Duodenal mucosa (tissue), 2 donors: Measurements from ENCODE around the gene VAMP3.
A peak's percentile ranks its signal among the peaks of the same experiment; 100 is the strongest.

Source experiments
- H3K27ac ChIP-seq: one replicate; pipeline ENCODE4 v1.7.0; 2013; ENCODE audit warnings: low read depth, low read length
- H3K27me3 ChIP-seq, 2 donors: one replicate each; pipeline ENCODE4 v1.7.0; 2013; ENCODE audit warnings: low read length in 2 of 2, control low read depth in 1 of 2; ENCODE audit not compliant: insufficient read depth in 2 of 2, control insufficient read depth in 1 of 2
- H3K36me3 ChIP-seq, 2 donors: one replicate each; pipeline ENCODE4 v1.7.0; 2013; ENCODE audit warnings: low read length in 2 of 2, control low read depth in 1 of 2; ENCODE audit not compliant: insufficient read depth in 2 of 2, control insufficient read depth in 1 of 2
- H3K4me1 ChIP-seq, 2 donors: one replicate each; pipeline ENCODE4 v1.7.0; 2013; ENCODE audit warnings: low read length in 2 of 2, control low read depth in 1 of 2; ENCODE audit not compliant: insufficient read depth in 2 of 2, control insufficient read depth in 1 of 2
- H3K4me3 ChIP-seq, 2 donors: one replicate each; pipeline ENCODE4 v1.7.0; 2013; ENCODE audit warnings: low read length in 2 of 2, low read depth in 1 of 2
- H3K9ac ChIP-seq, 2 donors: one replicate each; pipeline ENCODE4 v1.7.0; 2013; ENCODE audit warnings: low read length in 2 of 2, low read depth in 1 of 2
- H3K9me3 ChIP-seq, 2 donors: one replicate each; pipeline ENCODE4 v1.7.0; 2013; ENCODE audit warnings: low read length in 2 of 2, control low read depth in 1 of 2; ENCODE audit not compliant: control insufficient read depth in 1 of 2

VAMP3 gene

GRCh38 chr1:7744882-7745281 lies 26.2 kb upstream of the VAMP3 start:
- no peaks in the 10 kb centered on the region for H3K27me3 ChIP-seq
- H3K36me3 ChIP-seq: peaks cover 0 to 4% of the 10 kb centered on the region in 2 donors
- no peak overlapping the region for H3K4me3 ChIP-seq
- H3K9me3 ChIP-seq: no peaks in the 10 kb centered on the region
- no peaks in the 10 kb centered on the region for H3K4me1 ChIP-seq
- H3K9ac ChIP-seq: no peak overlapping the region
- H3K27ac ChIP-seq: no peak overlapping the region

- Histone ChIP-seq H3K9ac (no peak overlapping the region), H3K27me3 (no peaks in the 10 kb centered on the region), H3K4me1 (no peaks in the 10 kb centered on the region), H3K36me3 (peaks cover 0 to 4% of the 10 kb centered on the region in 2 donors), H3K4me3 (no peak overlapping the region), H3K27ac (no peak overlapping the region), H3K9me3 (no peaks in the 10 kb centered on the region)
These were observed 25.3 kb upstream of the VAMP3 start for GRCh38 chr1:7745783-7746182.

- peaks cover 0 to 2% of the 10 kb centered on the region in 2 donors for H3K4me1 ChIP-seq
- H3K9me3 ChIP-seq: no peaks in the 10 kb centered on the region
- H3K27me3 ChIP-seq: no peaks in the 10 kb centered on the region
- H3K9ac ChIP-seq: no peak overlapping the region
- H3K27ac ChIP-seq: no peak overlapping the region
- H3K36me3 ChIP-seq: peaks cover 0 to 4% of the 10 kb centered on the region in 2 donors
- no peak overlapping the region for H3K4me3 ChIP-seq
These were observed 23.5 kb upstream of the VAMP3 start for GRCh38 chr1:7747605-7748004.

- Histone ChIP-seq H3K36me3 (peaks cover 0 to 4% of the 10 kb centered on the region in 2 donors), H3K4me3 (no peak overlapping the region), H3K27ac (no peak overlapping the region), H3K4me1 (peaks cover 0 to 3% of the 10 kb centered on the region in 2 donors), H3K9ac (no peak overlapping the region), H3K9me3 (no peaks in the 10 kb centered on the region), H3K27me3 (no peaks in the 10 kb centered on the region)
These were observed 22.0 kb upstream of the VAMP3 start for GRCh38 chr1:7749126-7749525.

GRCh38 chr1:7751174-7751573 lies 19.9 kb upstream of the VAMP3 start:
- Histone ChIP-seq H3K9ac (no peak overlapping the region), H3K36me3 (no peaks in the 10 kb centered on the region), H3K27me3 (no peaks in the 10 kb centered on the region), H3K4me1 (peaks cover 0 to 3% of the 10 kb centered on the region in 2 donors), H3K4me3 (no peak overlapping the region), H3K9me3 (no peaks in the 10 kb centered on the region), H3K27ac (no peak overlapping the region)

GRCh38 chr1:7752512-7753417 lies 18.3 kb upstream of the VAMP3 start:
- Histone ChIP-seq H3K9me3 (no peaks in the 10 kb centered on the region), H3K27ac (no peak overlapping the region), H3K36me3 (no peaks in the 10 kb centered on the region), H3K9ac (no peak overlapping the region), H3K27me3 (no peaks in the 10 kb centered on the region), H3K4me3 (peak overlapping the region; percentile 7 to 41), H3K4me1 (peaks cover 0 to 3% of the 10 kb centered on the region in 2 donors)

GRCh38 chr1:7753641-7754040 lies 17.5 kb upstream of the VAMP3 start:
- Histone ChIP-seq H3K9me3 (no peaks in the 10 kb centered on the region), H3K4me1 (peaks cover 0 to 3% of the 10 kb centered on the region in 2 donors), H3K36me3 (no peaks in the 10 kb centered on the region), H3K9ac (no peak overlapping the region), H3K27ac (no peak overlapping the region), H3K4me3 (no peak overlapping the region), H3K27me3 (no peaks in the 10 kb centered on the region)

- no peaks in the 10 kb centered on the region for H3K9me3 ChIP-seq
- H3K27ac ChIP-seq: no peak overlapping the region
- peaks cover 0 to 3% of the 10 kb centered on the region in 2 donors for H3K4me1 ChIP-seq
- no peak overlapping the region for H3K4me3 ChIP-seq
- H3K36me3 ChIP-seq: no peaks in the 10 kb centered on the region
- H3K27me3 ChIP-seq: no peaks in the 10 kb centered on the region
- H3K9ac ChIP-seq: no peak overlapping the region
These were observed 16.9 kb upstream of the VAMP3 start for GRCh38 chr1:7754234-7754633.

GRCh38 chr1:7755448-7755847 lies 15.6 kb upstream of the VAMP3 start:
- no peaks in the 10 kb centered on the region for H3K9me3 ChIP-seq
- H3K9ac ChIP-seq: no peak overlapping the region
- no peak overlapping the region for H3K27ac ChIP-seq
- no peak overlapping the region for H3K4me3 ChIP-seq
- no peaks in the 10 kb centered on the region for H3K36me3 ChIP-seq
- H3K4me1 ChIP-seq: peaks cover 0 to 3% of the 10 kb centered on the region in 2 donors
- no peaks in the 10 kb centered on the region for H3K27me3 ChIP-seq

GRCh38 chr1:7760245-7760644 lies 10.9 kb upstream of the VAMP3 start:
- H3K27me3 ChIP-seq: no peaks in the 10 kb centered on the region
- H3K4me3 ChIP-seq: no peak overlapping the region
- H3K9ac ChIP-seq: no peak overlapping the region
- no peak overlapping the region for H3K27ac ChIP-seq
- H3K36me3 ChIP-seq: no peaks in the 10 kb centered on the region
- no peaks in the 10 kb centered on the region for H3K9me3 ChIP-seq
- no peaks in the 10 kb centered on the region for H3K4me1 ChIP-seq
